GM23248 (cell line): ENCODE data around the gene NDUFAF2. TPM values are rescaled to one million over a fixed set of nuclear protein-coding genes. Genes with fewer than 3 reads are reported as not detected.
"Not testable (repeated sequence)": the region's sequence is repeated elsewhere in the genome, so short reads cannot be mapped to it uniquely, and the experiment has no call there.

Experiments used
- DNase-seq: peaks from one replicate; pipeline ENCODE4 v3.0.0-alpha.2; 2015
- H2AFZ ChIP-seq: fragments of 200-600 bp; sonication (generic); 2 replicates; pipeline ENCODE4 v1.6.1; 2016; ENCODE audit warnings: antibody characterized with exemption
- H3F3A ChIP-seq: fragments of 200-600 bp; sonication (generic); 2 replicates; pipeline ENCODE4 v1.6.1; 2016; ENCODE audit warnings: mild to moderate bottlenecking, antibody characterized with exemption, mixed run types; ENCODE audit not compliant: insufficient read depth
- H3K27ac ChIP-seq: fragments of 200-600 bp; sonication (generic); 2 replicates; pipeline ENCODE4 v1.5.1; 2016; ENCODE audit warnings: mild to moderate bottlenecking
- H3K27me3 ChIP-seq: fragments of 200-600 bp; sonication (generic); replicated peaks from 2 replicates; pipeline ENCODE4 v1.6.1; 2016; ENCODE audit warnings: mild to moderate bottlenecking; ENCODE audit not compliant: insufficient read depth
- H3K36me3 ChIP-seq: fragments of 200-600 bp; sonication (generic); 2 replicates; pipeline ENCODE4 v1.6.1; 2016; ENCODE audit warnings: low read depth, mild to moderate bottlenecking
- H3K4me1 ChIP-seq: fragments of 200-600 bp; sonication (generic); 2 replicates; pipeline ENCODE4 v1.6.1; 2016; ENCODE audit warnings: mild to moderate bottlenecking; ENCODE audit not compliant: insufficient read depth
- H3K4me2 ChIP-seq: fragments of 200-600 bp; sonication (generic); one replicate; pipeline ENCODE4 v1.6.1; 2016; ENCODE audit warnings: mild to moderate bottlenecking; ENCODE audit not compliant: unreplicated experiment
- H3K4me3 ChIP-seq: fragments of 200-600 bp; sonication (generic); 2 replicates; pipeline ENCODE4 v1.5.1; 2016; ENCODE audit warnings: mild to moderate bottlenecking
- H3K79me2 ChIP-seq: fragments of 200-600 bp; sonication (generic); 2 replicates; pipeline ENCODE4 v1.6.1; 2016; ENCODE audit warnings: mild to moderate bottlenecking; ENCODE audit not compliant: insufficient read depth
- H3K9ac ChIP-seq: fragments of 200-600 bp; sonication (generic); 2 replicates; pipeline ENCODE4 v1.6.1; 2016; ENCODE audit warnings: mild to moderate bottlenecking
- H3K9me2 ChIP-seq: fragments of 200-600 bp; sonication (generic); 2 replicates; pipeline ENCODE4 v1.6.1; 2016; ENCODE audit warnings: mixed run types, mild to moderate bottlenecking, moderate library complexity; ENCODE audit not compliant: insufficient read depth
- H3K9me3 ChIP-seq: fragments of 200-600 bp; sonication (generic); one replicate; pipeline ENCODE4 v1.6.1; 2017; ENCODE audit warnings: low read depth
- H4K20me1 ChIP-seq: fragments of 200-600 bp; sonication (generic); 2 replicates; pipeline ENCODE4 v1.6.0; 2016; ENCODE audit not compliant: insufficient read depth
- EZH2 ChIP-seq: fragments of 200-600 bp; sonication (generic); IDR thresholded peaks from 2 replicates; pipeline ENCODE4 v1.6.1; 2018; ENCODE audit warnings: antibody characterized with exemption, mild to moderate bottlenecking; ENCODE audit not compliant: insufficient read depth, poor library complexity, severe bottlenecking
- EZH2phosphoT487 ChIP-seq: fragments of 200-600 bp; sonication (generic); IDR thresholded peaks from 2 replicates; pipeline ENCODE4 v1.6.1; 2018; ENCODE audit warnings: antibody characterized with exemption, moderate library complexity, mild to moderate bottlenecking, low read depth; ENCODE audit not compliant: insufficient read depth
- WGBS, 2 experiments: methylation state at CpG; one replicate each; pipeline ENCODE4 v1.1.6; 2015 to 2017; ENCODE audit warnings: low lambda C conversion rate in 2 of 2, low coverage in 1 of 2; ENCODE audit errors: missing lambda C conversion rate in 2 of 2; 5-methylcytosine and 5-hydroxymethylcytosine counted together
- in situ Hi-C: fragments of 300-500 bp; cut with MboI; formaldehyde crosslinking; loops from 2 replicates; pipeline ENCODE4 v1.15.0; 2020
- polyA plus RNA-seq: library from polyadenylated mRNA; unstranded; fragments of >200 nt; fragmentation: Nextera tagmentation; extraction: Ambion mirVana; gene quantifications from 2 replicates; pipeline ENCODE4 v1.2.1, GENCODE V29; 2016
- total RNA-seq: library from RNA; depleted of rRNA; stranded (reverse); fragments of >200 nt; shearing (Covaris generic); gene quantifications from 2 replicates; pipeline ENCODE4 v1.2.3, GENCODE V29; 2014

The NDUFAF2 gene
- total and polyA plus RNA-seq, 2 experiments from 2014 or later = 28.9 to 67.0 TPM

GRCh38 chr5:61186634-61187033, 241.6 kb downstream of the NDUFAF2 start:
- H3K4me2 ChIP-seq = no peak overlapping the region

GRCh38 chr5:61187352-61187751, 242.3 kb downstream of the NDUFAF2 start:
- H3K9me2 ChIP-seq, in situ Hi-C loops, H3K9me3 ChIP-seq, H3K79me2 ChIP-seq, H3K4me3 ChIP-seq, H3K9ac ChIP-seq, H3K27me3 ChIP-seq, H2AFZ ChIP-seq, H3F3A ChIP-seq, H3K4me2 ChIP-seq, H3K36me3 ChIP-seq, H4K20me1 ChIP-seq, DNase-seq, H3K27ac ChIP-seq: not testable (repeated sequence)
- H3K4me1 ChIP-seq = peaks cover 13% of the 10 kb centered on the region; the same call in 1 of the 2 replicates

More at GRCh38 chr5:61186634-61187033, 241.6 kb downstream of the NDUFAF2 start:
- Histone ChIP-seq H3K36me3 (no peaks in the 10 kb centered on the region), H3K9ac (no peak overlapping the region), H3K27ac (no peak overlapping the region), H3K27me3 (no peaks in the 10 kb centered on the region), H3K9me2 (no peaks in the 10 kb centered on the region), H3K79me2 (no peaks in the 10 kb centered on the region), H3K4me3 (no peak overlapping the region), H3K4me1 (peaks cover 13% of the 10 kb centered on the region; the same call in 1 of the 2 replicates), H4K20me1 (no peaks in the 10 kb centered on the region), H3F3A (no peaks in the 10 kb centered on the region), H2AFZ (no peak overlapping the region), H3K9me3 (no peaks in the 10 kb centered on the region)
- in situ Hi-C loops = no loop called here
- TF ChIP-seq EZH2phosphoT487 (no peak), EZH2 (no peak)
- WGBS, 2 experiments = 84 to 86% methylated on average over 2 of the region's 2 CpGs
- DNase-seq = no peak

- H4K20me1 ChIP-seq, H3K4me2 ChIP-seq, DNase-seq, H3K9me2 ChIP-seq, in situ Hi-C loops, H2AFZ ChIP-seq, H3K4me3 ChIP-seq, H3K9me3 ChIP-seq, H3K27me3 ChIP-seq, H3K9ac ChIP-seq, H3F3A ChIP-seq, H3K36me3 ChIP-seq, H3K79me2 ChIP-seq, H3K27ac ChIP-seq: not testable (repeated sequence)
- 44 to 49% methylated on average over 2 of the region's 2 CpGs for WGBS, 2 experiments
- H3K4me1 ChIP-seq = peaks cover 13% of the 10 kb centered on the region; the same call in 1 of the 2 replicates
These were observed 242.8 kb downstream of the NDUFAF2 start for GRCh38 chr5:61187826-61188225.

- Histone ChIP-seq H4K20me1 (no peaks in the 10 kb centered on the region), H3K9me2 (no peaks in the 10 kb centered on the region), H3K79me2 (no peaks in the 10 kb centered on the region), H3K4me2 (no peak overlapping the region), H2AFZ (no peak overlapping the region), H3K4me3 (no peak overlapping the region), H3K36me3 (no peaks in the 10 kb centered on the region), H3K4me1 (0 out of 2 replicates have a peak, but pooled peaks cover 3% of the 10 kb centered on the region), H3F3A (no peaks in the 10 kb centered on the region), H3K9ac (no peak overlapping the region), H3K27ac (no peak overlapping the region), H3K9me3 (no peaks in the 10 kb centered on the region), H3K27me3 (no peaks in the 10 kb centered on the region; the same call in 1 of the 2 replicates)
- in situ Hi-C loops = no loop called here
- TF ChIP-seq EZH2phosphoT487 (no peak), EZH2 (no peak)
- 95 to 97% methylated on average over 2 of the region's 2 CpGs for WGBS, 2 experiments
- no peak for DNase-seq
These were observed 253.6 kb downstream of the NDUFAF2 start for GRCh38 chr5:61198606-61199005.

GRCh38 chr5:61200582-61201155, 255.7 kb downstream of the NDUFAF2 start:
- in situ Hi-C loops = no loop called here
- 0 out of 2 replicates have a peak, but pooled peaks cover 3% of the 10 kb centered on the region for H3K4me1 ChIP-seq
- no peaks in the 10 kb centered on the region for H3K9me3 ChIP-seq
- no peaks in the 10 kb centered on the region for H3K9me2 ChIP-seq
- H3F3A ChIP-seq = no peaks in the 10 kb centered on the region
- H3K79me2 ChIP-seq = no peaks in the 10 kb centered on the region
- no peak overlapping the region for H2AFZ ChIP-seq
- no peak overlapping the region for H3K9ac ChIP-seq
- no peak for DNase-seq
- no peaks in the 10 kb centered on the region for H4K20me1 ChIP-seq
- no peak overlapping the region for H3K27ac ChIP-seq
- H3K27me3 ChIP-seq = no peaks in the 10 kb centered on the region
- no peaks in the 10 kb centered on the region for H3K36me3 ChIP-seq
- no peak overlapping the region for H3K4me3 ChIP-seq
- TF ChIP-seq EZH2 (no peak), EZH2phosphoT487 (no peak)
- no peak overlapping the region for H3K4me2 ChIP-seq
- 70 to 79% methylated on average over 8 of the region's 8 CpGs for WGBS, 2 experiments
